Activated B cell treated with CpG ODN at 0.5 μM for 24 hours (primary cell): ENCODE results near the gene WBP1. TPM values are rescaled to one million over a fixed set of nuclear protein-coding genes. Genes with fewer than 3 reads are reported as not detected.
A peak's percentile ranks its signal among the peaks of the same experiment; 100 is the strongest.
"Not testable (repeated sequence)": the region's sequence is repeated elsewhere in the genome, so short reads cannot be mapped to it uniquely, and the experiment has no call there.

Experiments
- ATAC-seq: fragments of 200-7000 bp; cut with Tn5 transposase; one replicate; pipeline ENCODE4 v1.10.0; 2021; ENCODE audit warnings: low read depth, mild to moderate bottlenecking, moderate library complexity
- CTCF ChIA-PET: fragments of 350-600 bp; sonication (Branson Sonifier 250); formaldehyde crosslinking; loops from one replicate; lab custom pipeline; 2021; ENCODE audit warnings: antibody characterized with exemption; lab: Charles Lee
- POLR2A ChIA-PET: fragments of 350-600 bp; sonication (Branson Sonifier 250); formaldehyde crosslinking; loops from one replicate; lab custom pipeline; 2021; ENCODE audit warnings: antibody characterized with exemption; lab: Charles Lee
- DNase-seq: peaks from one replicate; pipeline ENCODE4 v3.0.0; 2022
- H3K27ac Mint-ChIP-seq: one replicate; pipeline ENCODE4 v1.8.0; 2020; ENCODE audit warnings: mixed read lengths
- H3K27me3 Mint-ChIP-seq: one replicate; pipeline ENCODE4 v1.8.0; 2021; ENCODE audit warnings: mixed read lengths
- H3K36me3 Mint-ChIP-seq: one replicate; pipeline ENCODE4 v1.8.0; 2021; ENCODE audit warnings: low read depth, mixed read lengths
- H3K4me1 Mint-ChIP-seq: one replicate; pipeline ENCODE4 v1.8.0; 2021; ENCODE audit warnings: mixed read lengths
- H3K4me3 Mint-ChIP-seq: one replicate; pipeline ENCODE4 v1.8.0; 2020; ENCODE audit warnings: mild to moderate bottlenecking, mixed read lengths
- H3K9me3 Mint-ChIP-seq: one replicate; pipeline ENCODE4 v1.8.0; 2020; ENCODE audit warnings: mixed read lengths
- intact Hi-C: fragments of 100-400 bp; cut with micrococcal nuclease; formaldehyde crosslinking; loops from one replicate; pipeline ENCODE4 v1.15.1; 2024
- total RNA-seq: library from RNA; stranded (reverse); gene quantifications from 2 replicates; pipeline ENCODE4 v1.2.3, GENCODE V29; 2022
- TF ChIP-seq, protein P1 (sequence below): fragments of 200-600 bp; IDR thresholded peaks from one replicate; pipeline ENCODE4 v1.8.0; 2022; ENCODE audit warnings: antibody characterized with exemption, mild to moderate bottlenecking

The WBP1 gene
- total RNA-seq, 1 donor from 2014 or later = 65.3 TPM

DNA sequence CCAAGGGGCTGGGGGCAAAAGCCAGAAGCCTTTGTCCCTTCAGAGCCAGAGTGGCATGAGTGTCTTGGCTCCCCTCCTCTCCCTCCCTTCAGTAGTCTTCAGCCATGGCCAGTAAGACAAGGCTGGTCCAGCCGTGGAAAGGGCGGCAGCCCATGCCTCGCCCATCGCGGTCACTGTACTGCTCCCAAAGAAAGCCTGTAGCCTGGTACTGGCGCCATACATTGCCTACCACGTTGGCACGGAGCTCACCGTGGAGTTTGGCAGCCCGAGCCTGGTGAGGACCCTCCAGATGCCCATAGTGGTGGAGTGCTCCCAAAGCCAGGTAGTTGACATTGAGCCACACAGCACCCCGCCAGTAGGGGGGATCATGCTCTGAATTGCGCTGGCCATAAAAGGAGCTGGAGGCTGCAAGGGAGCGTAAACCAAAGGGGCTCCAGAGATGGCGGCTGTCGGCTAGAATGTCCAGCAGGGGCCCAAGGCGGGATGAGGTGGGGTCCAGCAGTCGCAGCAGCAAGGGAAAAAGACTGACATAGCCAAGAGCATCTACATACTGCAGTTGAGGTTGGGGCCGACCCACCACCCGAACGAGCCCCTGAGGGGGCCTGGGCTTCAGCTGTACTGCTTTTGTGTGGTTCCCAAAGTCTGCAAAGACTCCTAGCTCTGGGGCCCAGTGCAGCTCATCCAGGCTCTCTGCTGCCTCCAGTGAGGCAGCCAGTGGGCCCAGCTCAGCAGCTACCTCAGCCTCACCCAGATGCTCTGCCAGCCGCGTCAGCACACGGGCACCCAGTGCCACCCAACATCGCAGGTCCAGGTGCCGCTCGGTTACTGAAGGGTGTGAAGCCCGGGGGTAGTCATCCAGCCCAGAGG, 3.2 kb downstream of the WBP1 start:
- DNase-seq (no peak), ATAC-seq (no peak)
- peaks cover 52% of the 10 kb centered on the region for H3K36me3 Mint-ChIP-seq
- ChIA-PET CTCF (no interaction called here), POLR2A (interaction anchor here (1.9 to 10.0 kb wide), 2 partner anchors 12 to 21 kb away, joined by 8 to 127 read pairs; partner anchors contain the start of genes CCDC142, MRPL53 and TTC31)
- H3K27ac Mint-ChIP-seq = peak overlapping the region; percentile 46
- H3K27me3 Mint-ChIP-seq = no peaks in the 10 kb centered on the region
- intact Hi-C loops = no loop called here
- TF ChIP-seq, protein P1, sequence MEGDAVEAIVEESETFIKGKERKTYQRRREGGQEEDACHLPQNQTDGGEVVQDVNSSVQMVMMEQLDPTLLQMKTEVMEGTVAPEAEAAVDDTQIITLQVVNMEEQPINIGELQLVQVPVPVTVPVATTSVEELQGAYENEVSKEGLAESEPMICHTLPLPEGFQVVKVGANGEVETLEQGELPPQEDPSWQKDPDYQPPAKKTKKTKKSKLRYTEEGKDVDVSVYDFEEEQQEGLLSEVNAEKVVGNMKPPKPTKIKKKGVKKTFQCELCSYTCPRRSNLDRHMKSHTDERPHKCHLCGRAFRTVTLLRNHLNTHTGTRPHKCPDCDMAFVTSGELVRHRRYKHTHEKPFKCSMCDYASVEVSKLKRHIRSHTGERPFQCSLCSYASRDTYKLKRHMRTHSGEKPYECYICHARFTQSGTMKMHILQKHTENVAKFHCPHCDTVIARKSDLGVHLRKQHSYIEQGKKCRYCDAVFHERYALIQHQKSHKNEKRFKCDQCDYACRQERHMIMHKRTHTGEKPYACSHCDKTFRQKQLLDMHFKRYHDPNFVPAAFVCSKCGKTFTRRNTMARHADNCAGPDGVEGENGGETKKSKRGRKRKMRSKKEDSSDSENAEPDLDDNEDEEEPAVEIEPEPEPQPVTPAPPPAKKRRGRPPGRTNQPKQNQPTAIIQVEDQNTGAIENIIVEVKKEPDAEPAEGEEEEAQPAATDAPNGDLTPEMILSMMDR = no peak
- peaks cover 59% of the 10 kb centered on the region for H3K4me1 Mint-ChIP-seq
- H3K4me3 Mint-ChIP-seq = no peak overlapping the region
- H3K9me3 Mint-ChIP-seq = no peaks in the 10 kb centered on the region

DNA sequence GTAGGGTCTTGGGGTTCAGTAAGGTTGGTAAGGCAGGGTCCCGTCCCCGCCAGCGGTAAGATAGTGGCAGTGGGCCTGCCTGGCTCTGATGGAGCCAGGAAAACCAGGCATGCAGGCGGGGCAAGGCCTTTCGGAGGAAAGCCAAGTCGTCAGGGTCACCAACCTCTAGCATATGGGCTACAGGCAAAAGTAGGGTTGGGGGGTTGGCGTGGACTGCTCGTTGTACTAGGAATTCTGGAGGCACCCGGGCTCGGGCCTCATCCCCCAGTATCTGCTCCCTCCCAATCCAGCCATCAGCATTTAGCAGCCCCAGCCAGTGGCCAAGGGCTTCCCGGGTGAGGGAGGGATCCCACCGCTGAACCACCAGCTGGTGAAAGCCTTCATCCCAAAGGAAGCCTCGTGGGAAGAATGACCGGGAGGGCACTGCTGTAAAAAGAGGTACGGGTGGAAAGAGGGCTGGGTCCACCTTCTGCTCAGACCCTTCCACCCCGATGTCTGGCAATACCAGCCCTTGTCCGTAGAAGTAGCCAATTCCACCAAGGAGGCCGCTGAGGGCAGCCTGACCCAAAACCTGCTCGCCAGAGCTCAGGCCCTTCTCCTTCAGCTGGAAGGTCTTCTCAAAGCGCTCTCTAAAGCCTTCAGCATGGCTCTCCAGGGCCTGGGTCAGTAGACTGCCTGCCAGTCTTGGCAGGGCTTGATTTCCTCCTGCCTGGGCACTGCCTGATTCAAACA, 4.0 kb downstream of the WBP1 start:
- intact Hi-C loops = no loop called here
- ATAC-seq (no peak), DNase-seq (no peak)
- Mint-ChIP-seq H3K27ac (peak overlapping the region; percentile 46), H3K27me3 (no peaks in the 10 kb centered on the region), H3K4me3 (no peak overlapping the region), H3K9me3 (no peaks in the 10 kb centered on the region), H3K36me3 (peaks cover 45% of the 10 kb centered on the region), H3K4me1 (peaks cover 51% of the 10 kb centered on the region)
- TF ChIP-seq, protein P1 = no peak
- ChIA-PET CTCF (no interaction called here), POLR2A (interaction anchor here (1.9 to 10.0 kb wide), 2 partner anchors 11 to 20 kb away, joined by 8 to 127 read pairs; partner anchors contain the start of genes CCDC142, MRPL53 and TTC31)

DNA sequence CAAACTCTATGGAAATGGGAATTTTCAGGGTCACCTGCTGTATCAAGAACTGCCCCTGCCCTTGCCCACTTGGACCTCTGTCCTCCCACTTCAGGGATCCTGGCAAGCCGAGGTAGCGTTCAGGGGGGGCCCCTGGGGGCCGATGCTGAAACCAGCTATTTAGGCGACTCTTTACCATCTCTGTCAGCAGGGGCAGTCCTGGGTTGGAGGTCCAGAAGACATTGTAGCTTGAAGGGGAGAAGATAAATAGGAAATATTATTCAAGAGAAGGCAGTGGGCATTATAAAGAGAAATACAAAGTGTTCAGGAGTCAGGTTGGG, 4.5 kb downstream of the WBP1 start:
- no peak overlapping the region for H3K27ac Mint-ChIP-seq
- DNase-seq = no peak
- no peak overlapping the region for H3K4me3 Mint-ChIP-seq
- H3K36me3 Mint-ChIP-seq = peaks cover 42% of the 10 kb centered on the region
- TF ChIP-seq, protein P1 = no peak
- POLR2A ChIA-PET = interaction anchor here (1.9 to 10.0 kb wide), 2 partner anchors 10 to 20 kb away, joined by 8 to 127 read pairs; partner anchors contain the start of genes CCDC142, MRPL53 and TTC31
- no peaks in the 10 kb centered on the region for H3K27me3 Mint-ChIP-seq
- H3K9me3 Mint-ChIP-seq = no peaks in the 10 kb centered on the region
- intact Hi-C loops = no loop called here
- no peak for ATAC-seq
- CTCF ChIA-PET = no interaction called here
- peaks cover 48% of the 10 kb centered on the region for H3K4me1 Mint-ChIP-seq

DNA sequence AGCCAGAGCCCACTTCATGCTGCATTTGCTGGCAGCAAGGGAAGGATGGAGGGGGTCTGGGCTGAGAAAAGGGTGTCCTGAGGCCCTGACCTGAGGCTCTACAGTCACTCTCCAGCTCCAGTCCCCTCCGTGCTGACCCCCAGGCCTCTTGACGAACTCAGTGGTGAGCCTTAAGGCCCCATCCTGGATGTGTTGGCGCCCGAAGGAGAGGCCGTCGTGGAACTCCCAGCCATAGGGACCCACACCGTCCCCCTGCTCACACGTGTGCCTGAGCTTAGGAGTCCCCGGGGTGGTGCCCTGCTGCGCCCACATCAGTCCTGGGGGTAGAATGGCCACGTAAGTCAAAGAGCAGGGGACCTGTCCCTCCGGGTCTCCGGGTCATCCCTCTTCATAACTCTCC, 6.2 kb downstream of the WBP1 start:
- no peak for DNase-seq
- Mint-ChIP-seq H3K4me1 (peaks cover 33% of the 10 kb centered on the region), H3K4me3 (peak overlapping the region; percentile 98), H3K27me3 (no peaks in the 10 kb centered on the region), H3K27ac (peak overlapping the region; percentile 18), H3K9me3 (no peaks in the 10 kb centered on the region), H3K36me3 (peaks cover 34% of the 10 kb centered on the region)
- ChIA-PET POLR2A (interaction anchor here (0.7 to 5.9 kb wide), 5 partner anchors 8 to 50 kb away, joined by 3 to 62 read pairs (median 6); partner anchors contain the start of genes C2orf81, INO80B, LBX2 and TLX2), CTCF (interaction anchor here (0.6 kb wide), 1 partner anchor 64 kb away, joined by 3 read pairs; no protein-coding TSS in a partner anchor)
- intact Hi-C loops = loop anchor here (1.0 kb wide), 1 partner anchor 8 kb away; the partner anchor contains the start of gene MRPL53
- ATAC-seq = no peak
- TF ChIP-seq, protein P1 = no peak

DNA sequence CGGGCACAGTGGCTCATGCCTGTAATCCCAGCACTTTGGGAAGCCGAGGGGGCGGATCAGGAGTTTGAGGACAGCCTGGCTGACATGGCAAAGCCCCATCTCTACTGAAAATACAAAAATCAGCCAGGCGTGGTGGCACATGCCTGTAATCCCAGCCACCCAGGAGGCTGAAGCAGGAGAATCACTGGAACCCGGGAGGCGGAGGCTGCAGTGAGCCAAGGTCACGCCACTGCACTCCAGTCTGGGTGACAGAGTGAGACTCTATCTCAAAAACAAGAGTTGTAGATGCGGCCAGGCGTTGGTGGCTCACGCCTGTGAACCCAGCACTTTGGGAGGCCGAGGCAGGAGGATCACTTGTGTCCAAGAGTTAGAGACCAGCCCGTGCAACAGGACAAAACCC, 12.5 kb downstream of the WBP1 start:
- POLR2A ChIA-PET = interaction anchor here (0.6 to 4.6 kb wide), 3 partner anchors 11 to 21 kb away, joined by 6 to 127 read pairs (median 78); partner anchors contain the start of genes CCDC142, INO80B, TTC31 and WBP1
- ATAC-seq, CTCF ChIA-PET, H3K27me3 Mint-ChIP-seq, H3K9me3 Mint-ChIP-seq, DNase-seq: not testable (repeated sequence)
- H3K4me1 Mint-ChIP-seq = peaks cover 26% of the 10 kb centered on the region
- H3K4me3 Mint-ChIP-seq = peak overlapping the region; percentile 57
- peaks cover 35% of the 10 kb centered on the region for H3K36me3 Mint-ChIP-seq
- peak overlapping the region; percentile 31 for H3K27ac Mint-ChIP-seq
- intact Hi-C loops = loop anchor here (5.0 kb wide), 1 partner anchor 48 kb away; the partner anchor contains the start of genes C2orf81 and WDR54
